Transverse colon (tissue), 4 donors: ENCODE results near the gene STYXL1. TPM values are rescaled to one million over a fixed set of nuclear protein-coding genes. Genes with fewer than 3 reads are reported as not detected.

Source experiments
- DNase-seq: peaks from one replicate; pipeline ENCODE4 v3.0.0-alpha.2; 2019
- H3K27ac ChIP-seq, 4 donors: fragments of 200-600 bp; sonication (generic); 2 replicates each; pipeline ENCODE4 v1.5.1; 2016 to 2018; ENCODE audit warnings: inconsistent platforms in 4 of 4
- H3K27me3 ChIP-seq: fragments of 200-600 bp; sonication (generic); 2 replicates; pipeline ENCODE4 v1.5.1; 2017; ENCODE audit warnings: inconsistent platforms
- H3K36me3 ChIP-seq, 4 donors: fragments of 200-600 bp; sonication (generic); 2 replicates each; pipeline ENCODE4 v1.5.1; 2017 to 2019; ENCODE audit warnings: inconsistent platforms in 4 of 4
- H3K4me1 ChIP-seq, 4 donors: fragments of 200-600 bp; sonication (generic); 2 replicates each; pipeline ENCODE4 v1.5.1; 2017 to 2020; ENCODE audit warnings: inconsistent platforms in 4 of 4
- H3K4me3 ChIP-seq, 4 donors: fragments of 200-600 bp; sonication (generic); 1 replicate in 1 of 4; 2 replicates in 3 of 4; pipeline versions ENCODE4 v1.5.1 to v1.6.1; 2017 to 2019; ENCODE audit warnings: inconsistent platforms in 4 of 4
- H3K9me3 ChIP-seq, 2 donors: fragments of 200-600 bp; sonication (generic); 2 replicates each; pipeline ENCODE4 v1.5.1; 2017 to 2019; ENCODE audit warnings: inconsistent platforms in 2 of 2
- EP300 ChIP-seq: sonication (generic); formaldehyde crosslinking; IDR thresholded peaks from one replicate; pipeline ENCODE4 v1.6.1; 2017; ENCODE audit warnings: antibody characterized with exemption, low read depth
- POLR2A ChIP-seq: fragments of 450-650 bp; IDR thresholded peaks from one replicate; pipeline ENCODE4 v1.6.1; 2016; ENCODE audit warnings: antibody characterized with exemption, mild to moderate bottlenecking, moderate library complexity
- POLR2AphosphoS5 ChIP-seq, 3 donors: sonication (generic); formaldehyde crosslinking; IDR thresholded peaks; one replicate each; pipeline ENCODE4 v1.6.1; 2016; ENCODE audit warnings: antibody characterized with exemption in 3 of 3
- WGBS, 2 donors: methylation state at CpG; one replicate each; pipeline ENCODE4 v1.1.5; 2018; ENCODE audit warnings: low coverage in 1 of 2; 5-methylcytosine and 5-hydroxymethylcytosine counted together
- in situ Hi-C, 4 donors: fragments of 200-750 bp; cut with MboI; loops; one replicate each; pipeline versions ENCODE4 v1.15.0 to v1.15.1; 2017; ENCODE audit warnings: low sequenced_read_pairs in 3 of 4, low pct_ligation_motif_present in 1 of 4, low pct_unique_long_range_greater_than_20kb in 1 of 4
- intact Hi-C: fragments of 100-400 bp; cut with DNase I; formaldehyde crosslinking; loops from one replicate; pipeline ENCODE4 v1.15.1; 2023; ENCODE audit warnings: low total_unique reads
- total RNA-seq, 4 donors: library from RNA; depleted of rRNA; stranded (reverse); fragments of >200 nt; gene quantifications; one replicate each; pipeline ENCODE4 v1.1.0, GENCODE V29; 2016
- TF ChIP-seq, protein P1 (sequence below), 5 experiments: fragments of 200-600 bp in 3 of 5; fragments of 450-650 bp in 2 of 5; sonication (generic) in 3 of 5; IDR thresholded peaks; 1 replicate in 2 of 5; 2 replicates in 3 of 5; pipeline ENCODE4 v1.5.1; 2016 to 2017; ENCODE audit warnings: antibody characterized with exemption in 5 of 5, inconsistent platforms in 3 of 5, mild to moderate bottlenecking in 2 of 5, moderate library complexity in 1 of 5

Gene STYXL1
- total RNA-seq, 4 donors from 2014 or later = 3.4 to 51.9 (median 20.9) TPM

DNA sequence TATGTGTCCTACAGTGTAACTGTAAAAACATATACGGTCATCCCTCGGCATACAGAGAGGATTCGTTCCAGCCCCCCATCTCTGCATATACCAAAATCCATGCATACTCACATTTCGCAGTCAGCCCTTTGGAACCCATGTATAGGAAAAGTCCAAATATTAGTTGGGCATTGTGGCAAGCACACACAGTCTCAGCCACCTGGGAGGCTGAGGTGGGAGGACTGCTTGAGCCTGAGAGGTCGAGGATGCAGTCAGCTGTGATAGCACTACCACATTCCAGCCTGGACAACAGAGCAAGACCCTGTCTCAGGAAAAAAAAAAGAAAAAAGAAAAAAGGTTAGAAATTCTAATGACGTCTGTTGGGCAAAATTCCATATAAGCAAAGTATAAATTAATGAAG lies 29.2 kb upstream of the STYXL1 start:
- in situ Hi-C loops = no loop called here
- intact Hi-C loops = no loop called here

DNA sequence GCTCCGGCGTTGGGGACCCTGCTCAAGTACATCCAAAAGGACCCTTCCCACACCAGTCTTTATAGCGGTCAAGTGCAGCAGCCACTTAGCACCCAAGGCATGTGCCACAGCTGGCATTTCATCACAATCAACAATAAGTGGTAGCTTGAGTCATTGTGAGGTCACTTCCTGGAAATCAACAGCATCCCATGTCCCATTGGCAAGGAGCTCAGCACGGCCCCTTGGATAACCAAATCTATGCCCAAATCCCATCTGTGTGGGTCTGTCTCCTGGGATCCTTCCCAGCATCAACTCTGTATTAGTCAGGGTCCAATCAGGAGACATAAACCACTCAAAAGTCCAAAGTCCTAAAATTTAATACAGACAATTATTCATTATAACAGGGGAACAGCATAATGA lies 27.2 kb upstream of the STYXL1 start:
- Histone ChIP-seq H3K4me1 (peaks cover 0 to 8% (median 6%) of the 10 kb centered on the region in 4 donors), H3K27me3 (no peaks in the 10 kb centered on the region), H3K36me3 (no peaks in the 10 kb centered on the region), H3K27ac (no peak overlapping the region), H3K4me3 (no peak overlapping the region), H3K9me3 (no peaks in the 10 kb centered on the region)
- TF ChIP-seq POLR2A (no peak), POLR2AphosphoS5 (IDR thresholded peaks at IDR 0.05) (no peak), EP300 (no peak)
- TF ChIP-seq, protein P1, sequence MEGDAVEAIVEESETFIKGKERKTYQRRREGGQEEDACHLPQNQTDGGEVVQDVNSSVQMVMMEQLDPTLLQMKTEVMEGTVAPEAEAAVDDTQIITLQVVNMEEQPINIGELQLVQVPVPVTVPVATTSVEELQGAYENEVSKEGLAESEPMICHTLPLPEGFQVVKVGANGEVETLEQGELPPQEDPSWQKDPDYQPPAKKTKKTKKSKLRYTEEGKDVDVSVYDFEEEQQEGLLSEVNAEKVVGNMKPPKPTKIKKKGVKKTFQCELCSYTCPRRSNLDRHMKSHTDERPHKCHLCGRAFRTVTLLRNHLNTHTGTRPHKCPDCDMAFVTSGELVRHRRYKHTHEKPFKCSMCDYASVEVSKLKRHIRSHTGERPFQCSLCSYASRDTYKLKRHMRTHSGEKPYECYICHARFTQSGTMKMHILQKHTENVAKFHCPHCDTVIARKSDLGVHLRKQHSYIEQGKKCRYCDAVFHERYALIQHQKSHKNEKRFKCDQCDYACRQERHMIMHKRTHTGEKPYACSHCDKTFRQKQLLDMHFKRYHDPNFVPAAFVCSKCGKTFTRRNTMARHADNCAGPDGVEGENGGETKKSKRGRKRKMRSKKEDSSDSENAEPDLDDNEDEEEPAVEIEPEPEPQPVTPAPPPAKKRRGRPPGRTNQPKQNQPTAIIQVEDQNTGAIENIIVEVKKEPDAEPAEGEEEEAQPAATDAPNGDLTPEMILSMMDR (IDR thresholded peaks at IDR 0.05) = no peak
- in situ Hi-C loops = no loop called here
- 89% methylated on average over 4 of the region's 4 CpGs; no CpG with 5 or more reads in 1 of the 2 donors for WGBS, 2 donors
- intact Hi-C loops = no loop called here
- no peak for DNase-seq

More for the DNA sequence above, 29.2 kb upstream of the STYXL1 start:
- DNase-seq = no peak
- Histone ChIP-seq H3K4me3 (no peak overlapping the region), H3K36me3 (no peaks in the 10 kb centered on the region), H3K4me1 (no peaks in the 10 kb centered on the region), H3K9me3 (no peaks in the 10 kb centered on the region), H3K27me3 (no peaks in the 10 kb centered on the region), H3K27ac (no peak overlapping the region)
- WGBS, 2 donors = 82 to 86% methylated on average over 6 of the region's 6 CpGs
- TF ChIP-seq, protein P1 (IDR thresholded peaks at IDR 0.05) = no peak
- no peak for TF ChIP-seq EP300
- no peak for TF ChIP-seq POLR2AphosphoS5 (IDR thresholded peaks at IDR 0.05)
- no peak for TF ChIP-seq POLR2A

DNA sequence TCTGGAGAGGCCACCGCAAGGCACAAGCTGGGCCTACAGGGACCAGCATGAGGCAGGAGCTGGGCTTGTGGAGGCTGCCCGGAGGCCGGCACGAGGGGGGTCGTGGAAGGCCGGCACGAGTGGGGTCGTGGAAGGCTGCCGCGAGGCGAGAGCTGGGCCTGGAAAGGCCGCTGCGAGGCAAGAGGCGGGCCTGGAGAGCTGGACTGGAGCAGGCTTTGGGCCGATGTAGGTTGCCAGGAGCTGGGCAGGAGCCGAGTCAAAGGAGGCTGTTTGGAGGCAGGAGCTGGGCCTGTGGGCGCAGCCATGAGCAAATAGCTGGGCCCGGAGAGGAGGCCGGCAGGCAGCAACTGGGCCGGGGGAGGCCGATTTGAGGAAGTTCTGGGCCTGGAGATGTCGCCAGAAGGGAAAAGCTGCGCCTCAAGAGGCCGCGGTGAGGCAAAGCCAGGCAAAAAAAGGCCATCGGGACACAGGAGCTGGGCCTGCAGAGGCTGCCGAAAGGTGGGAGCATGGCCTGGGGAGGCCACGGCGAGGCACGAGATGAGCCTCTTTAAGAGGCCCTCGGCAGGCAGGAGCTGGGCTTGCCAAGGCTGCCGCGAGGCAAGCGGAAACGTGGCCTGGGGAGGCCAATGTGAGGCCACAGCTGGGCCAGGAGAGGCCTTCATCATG lies 26.6 kb upstream of the STYXL1 start:
- H3K9me3 ChIP-seq = no peaks in the 10 kb centered on the region
- TF ChIP-seq POLR2A (no peak), EP300 (no peak), POLR2AphosphoS5 (IDR thresholded peaks at IDR 0.05) (no peak)
- TF ChIP-seq, protein P1 (IDR thresholded peaks at IDR 0.05) = no peak
- WGBS, 2 donors = 92 to 96% methylated on average over 10 to 35 of the region's 35 CpGs
- intact Hi-C loops = no loop called here
- H3K4me3 ChIP-seq = no peak overlapping the region
- DNase-seq = no peak
- H3K27ac ChIP-seq = no peak overlapping the region
- in situ Hi-C loops = no loop called here
- H3K27me3 ChIP-seq = no peaks in the 10 kb centered on the region
- H3K36me3 ChIP-seq = no peaks in the 10 kb centered on the region
- H3K4me1 ChIP-seq = peaks cover 3 to 13% (median 7%) of the 10 kb centered on the region in 4 donors

DNA sequence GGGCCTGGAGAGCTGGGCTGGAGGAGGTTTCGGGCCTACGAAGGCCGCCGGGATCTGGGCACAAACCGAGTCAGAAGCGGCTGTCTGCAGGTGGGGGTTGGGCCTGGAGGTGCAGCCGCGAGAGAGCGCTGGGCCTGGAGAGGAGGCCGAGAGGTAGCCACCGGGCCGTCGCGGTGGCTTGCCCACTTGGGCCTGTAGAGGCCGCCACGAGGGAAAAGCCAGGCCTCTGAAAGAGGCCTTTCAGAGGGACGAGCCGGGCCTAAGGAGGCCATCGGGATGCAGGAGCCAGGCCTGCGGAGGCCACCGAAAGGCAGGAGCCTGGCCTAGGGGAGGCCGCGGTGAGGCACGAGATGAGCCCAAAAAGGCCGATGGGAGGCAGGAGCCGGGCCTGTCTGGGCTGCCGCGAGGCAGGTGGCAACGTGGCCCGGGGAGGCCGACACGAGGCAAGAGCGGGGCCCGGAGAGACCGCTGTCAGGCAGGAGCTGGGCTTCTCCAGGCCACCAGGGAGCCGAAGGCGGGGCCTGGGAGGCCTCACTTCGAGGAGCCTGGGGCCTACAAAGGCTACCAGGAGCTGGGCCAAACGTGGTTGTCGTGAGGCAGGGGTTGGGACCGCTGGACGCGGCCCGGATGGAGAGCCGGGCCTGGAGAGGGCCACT lies 25.7 kb upstream of the STYXL1 start:
- in situ Hi-C loops (no loop called here), intact Hi-C loops (no loop called here)
- no peak overlapping the region for H3K27ac ChIP-seq
- no peaks in the 10 kb centered on the region for H3K9me3 ChIP-seq
- DNase-seq = no peak
- H3K36me3 ChIP-seq = no peaks in the 10 kb centered on the region
- H3K4me1 ChIP-seq = peaks cover 7 to 19% (median 9%) of the 10 kb centered on the region in 4 donors
- 94 to 100% methylated on average over 4 to 45 of the region's 45 CpGs for WGBS, 2 donors
- no peak overlapping the region for H3K4me3 ChIP-seq
- no peaks in the 10 kb centered on the region for H3K27me3 ChIP-seq
- no peak for TF ChIP-seq POLR2AphosphoS5 (IDR thresholded peaks at IDR 0.05)
- TF ChIP-seq EP300 = no peak
- TF ChIP-seq, protein P1 (IDR thresholded peaks at IDR 0.05) = no peak
- TF ChIP-seq POLR2A = no peak
